Endothelial cell of umbilical vein (primary cell): Measurements from ENCODE around the gene FLT3. TPM values are rescaled to one million over a fixed set of nuclear protein-coding genes. Genes with fewer than 3 reads are reported as not detected.

ENCODE experiments used
- BruUV-seq: library from RNA; stranded (reverse); fragments of 400-500 nt; replicated peaks from 2 replicates; lab custom pipeline; 2021; lab: Mats Ljungman, UMichigan
- CTCF ChIA-PET: fragments of 300-600, 350-600 bp; sonication (Branson Sonifier 250); formaldehyde crosslinking; loops from one replicate; lab custom pipeline; 2021; ENCODE audit warnings: antibody characterized with exemption, inconsistent platforms; lab: Charles Lee
- POLR2A ChIA-PET: fragments of 300-600, 350-600 bp; sonication (Branson Sonifier 250); formaldehyde crosslinking; loops from one replicate; lab custom pipeline; 2021; ENCODE audit warnings: antibody characterized with exemption, inconsistent platforms; lab: Charles Lee
- DNase-seq: peaks from one replicate; pipeline ENCODE4 v3.0.0-alpha.2; 2011; ENCODE audit warnings: low read depth, low spot score
- FAIRE-seq: peaks from 2 replicates; lab custom pipeline; 2011; peaks lifted over from hg19 to GRCh38; lab: Jason Lieb, UNC
- H2AFZ ChIP-seq: 2 replicates; pipeline ENCODE4 v1.6.0; 2012; ENCODE audit warnings: low read depth, low read length, control low read depth, inconsistent platforms
- H3K27ac ChIP-seq: 2 replicates; pipeline ENCODE4 v1.5.1; 2011; ENCODE audit warnings: low read depth, mild to moderate bottlenecking, control low read depth, low read length, moderate library complexity; ENCODE audit not compliant: insufficient read depth
- H3K27me3 ChIP-seq, 2 experiments: 2 replicates each; pipeline versions ENCODE4 v1.6.0 to v1.6.1; 2011; ENCODE audit warnings: low read length in 2 of 2, mixed read lengths in 1 of 2; ENCODE audit not compliant: control insufficient read depth in 2 of 2, insufficient read depth in 2 of 2
- H3K36me3 ChIP-seq, 2 experiments: 2 replicates in 1 of 2; 3 replicates in 1 of 2; pipeline ENCODE4 v1.5.1; 2011; ENCODE audit warnings: low read length in 2 of 2, mild to moderate bottlenecking in 1 of 2, moderate library complexity in 1 of 2; ENCODE audit not compliant: control insufficient read depth in 2 of 2, insufficient read depth in 2 of 2; ENCODE audit errors: extremely low read depth in 1 of 2
- H3K4me1 ChIP-seq: 3 replicates; pipeline ENCODE4 v1.5.1; 2011; ENCODE audit warnings: mild to moderate bottlenecking, low read length; ENCODE audit not compliant: control insufficient read depth, insufficient read depth; ENCODE audit errors: extremely low read depth
- H3K4me2 ChIP-seq: 2 replicates; pipeline ENCODE4 v1.6.1; 2011; ENCODE audit warnings: low read length, control low read depth, mixed read lengths; ENCODE audit not compliant: insufficient read depth
- H3K4me3 ChIP-seq, 3 experiments: fragments of 200-600 bp in 1 of 3; sonication (generic), shearing (Covaris generic) in 1 of 3; replicated peaks in 1 of 3; 2 replicates each; pipeline ENCODE4 v1.5.1; 2011 to 2016; ENCODE audit warnings: control low read depth in 3 of 3, low read length in 3 of 3, mild to moderate bottlenecking in 2 of 3, inconsistent platforms in 1 of 3, low read depth in 1 of 3, moderate library complexity in 1 of 3; ENCODE audit not compliant: insufficient read depth in 1 of 3
- H3K79me2 ChIP-seq: 2 replicates; pipeline ENCODE4 v1.6.0; 2012; ENCODE audit warnings: low read length, inconsistent platforms; ENCODE audit not compliant: control insufficient read depth, insufficient read depth
- H3K9ac ChIP-seq: replicated peaks from 2 replicates; pipeline ENCODE3; 2011; ENCODE audit warnings: low read length, control low read depth; ENCODE audit not compliant: insufficient read depth; ENCODE audit errors: extremely low read depth
- H3K9me1 ChIP-seq: replicated peaks from 3 replicates; pipeline ENCODE4 v1.6.0; 2011; ENCODE audit warnings: mild to moderate bottlenecking, low read length; ENCODE audit not compliant: control insufficient read depth, insufficient read depth; ENCODE audit errors: extremely low read depth
- H3K9me3 ChIP-seq: replicated peaks from 2 replicates; pipeline ENCODE4 v1.5.1; 2012; ENCODE audit warnings: low read length, inconsistent platforms; ENCODE audit not compliant: control insufficient read depth, insufficient read depth
- H4K20me1 ChIP-seq: replicated peaks from 2 replicates; pipeline ENCODE3; 2011; ENCODE audit warnings: mild to moderate bottlenecking, low read length; ENCODE audit not compliant: control insufficient read depth, insufficient read depth; ENCODE audit errors: extremely low read depth
- CTCF ChIP-seq, 2 donors: IDR thresholded peaks; 1 replicate in 1 of 2; 2 replicates in 1 of 2; pipeline ENCODE4 v1.5.1; 2011; ENCODE audit warnings: low read length in 2 of 2, mild to moderate bottlenecking in 2 of 2, moderate library complexity in 2 of 2, control low read depth in 1 of 2, inconsistent platforms in 1 of 2, low read depth in 1 of 2; ENCODE audit not compliant: insufficient read depth in 1 of 2; ENCODE audit errors: extremely low read depth in 1 of 2
- EZH2 ChIP-seq: IDR thresholded peaks from 2 replicates; pipeline ENCODE4 v1.6.1; 2012; ENCODE audit warnings: borderline replicate concordance, low read depth, mild to moderate bottlenecking, moderate library complexity, low read length, inconsistent platforms; ENCODE audit not compliant: severe bottlenecking
- FOS ChIP-seq: IDR thresholded peaks from 2 replicates; pipeline ENCODE4 v1.6.1; 2011; ENCODE audit warnings: mild to moderate bottlenecking, low read length, moderate library complexity, borderline replicate concordance; ENCODE audit not compliant: insufficient read depth
- GATA2 ChIP-seq: IDR thresholded peaks from 2 replicates; pipeline ENCODE4 v1.7.0; 2011; ENCODE audit warnings: low read depth, mild to moderate bottlenecking, moderate library complexity, mixed read lengths, low read length; ENCODE audit not compliant: insufficient read length, insufficient read depth
- JUN ChIP-seq: IDR thresholded peaks from 2 replicates; pipeline ENCODE4 v1.6.1; 2011; ENCODE audit warnings: borderline replicate concordance, low read depth; ENCODE audit not compliant: insufficient read length, insufficient read depth
- MYC ChIP-seq: IDR thresholded peaks from one replicate; pipeline ENCODE4 v1.6.1; 2011; ENCODE audit warnings: mild to moderate bottlenecking, low read depth, low read length
- POLR2A ChIP-seq: IDR thresholded peaks from 2 replicates; pipeline ENCODE4 v1.6.1; 2012; ENCODE audit warnings: low read depth, mild to moderate bottlenecking, control low read depth, low read length
- POLR2AphosphoS5 ChIP-seq: IDR thresholded peaks from 2 replicates; pipeline ENCODE4 v1.6.1; 2012; ENCODE audit warnings: low read depth, mild to moderate bottlenecking, control low read depth, low read length, moderate library complexity; ENCODE audit not compliant: insufficient read depth
- dilution Hi-C: fragments of 300-500 bp; cut with MboI; formaldehyde crosslinking; loops from one replicate; pipeline ENCODE4 v1.15.0; 2019; ENCODE audit warnings: low sequenced_read_pairs; ENCODE audit not compliant: extremely low pct_ligation_motif_present
- intact Hi-C: fragments of 100-400 bp; cut with micrococcal nuclease; formaldehyde crosslinking; loops from one replicate; pipeline ENCODE4 v1.10.0; 2022
- polyA plus RNA-seq, 4 experiments: library from polyadenylated mRNA; depleted of rRNA in 3 of 4; stranded (reverse) in 3 of 4; unstranded in 1 of 4; fragments of >200 nt; gene quantifications; 2 replicates each; pipeline versions ENCODE4 v1.2.1 to v1.2.3, GENCODE V29; 2011 to 2012; ENCODE audit warnings: missing spikeins in 1 of 4
- total RNA-seq: library from RNA; stranded (reverse); gene quantifications from 2 replicates; pipeline ENCODE4 v1.2.3, GENCODE V29; 2021
- TF ChIP-seq, protein P1 (sequence below): IDR thresholded peaks from 2 replicates; pipeline ENCODE4 v1.6.1; 2011; ENCODE audit not compliant: insufficient read depth, insufficient read length

FLT3 gene
- total and polyA plus RNA-seq, 2 donors (not counting 3 experiments of a cell fraction or from before 2014, with no cell fraction given) = 0.03 TPM; not detected in 1

- Histone ChIP-seq H3K9ac (no peak overlapping the region), H3K9me3 (no peaks in the 10 kb centered on the region), H3K4me1 (no peaks in the 10 kb centered on the region), H2AFZ (no peak overlapping the region), H3K79me2 (no peaks in the 10 kb centered on the region), H3K4me3 (no peak overlapping the region), H3K4me2 (no peak overlapping the region), H3K27ac (no peak overlapping the region), H3K9me1 (no peaks in the 10 kb centered on the region), H3K27me3 (no peaks in the 10 kb centered on the region), H4K20me1 (no peaks in the 10 kb centered on the region), H3K36me3 (no peaks in the 10 kb centered on the region)
- DNase-seq (no peak), FAIRE-seq (no peak)
- dilution Hi-C loops (no loop called here), intact Hi-C loops (no loop called here)
- POLR2A ChIA-PET = no interaction called here
- BruUV-seq = no TSS peak
- CTCF ChIA-PET = interaction anchor here (1.5 kb wide), 2 partner anchors 17 to 174 kb away, joined by 3 read pairs; no protein-coding TSS in a partner anchor
- TF ChIP-seq POLR2A = no peak
- no peak for TF ChIP-seq EZH2
- TF ChIP-seq, protein P1, sequence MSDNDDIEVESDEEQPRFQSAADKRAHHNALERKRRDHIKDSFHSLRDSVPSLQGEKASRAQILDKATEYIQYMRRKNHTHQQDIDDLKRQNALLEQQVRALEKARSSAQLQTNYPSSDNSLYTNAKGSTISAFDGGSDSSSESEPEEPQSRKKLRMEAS = no peak
- TF ChIP-seq GATA2 = no peak
- TF ChIP-seq CTCF (IDR thresholded peaks at IDR 0.05; ENCODE audit: extremely low read depth in 1 of 2, insufficient read depth in 1 of 2, low read depth in 1 of 2, low read length in 2 of 2) = no peak
- TF ChIP-seq JUN = no peak
- TF ChIP-seq MYC = no peak
- TF ChIP-seq FOS = no peak
- no peak for TF ChIP-seq POLR2AphosphoS5
Measured at GRCh38 chr13:28001049-28001448, 99.3 kb downstream of the FLT3 start.
